GM12801 (cell line): ENCODE data around the gene COL6A2.

Experiments
- TF ChIP-seq, protein P1 (sequence below): IDR thresholded peaks from one replicate; pipeline ENCODE4 v1.5.1; 2011; ENCODE audit warnings: control low read depth; ENCODE audit not compliant: insufficient read length; ENCODE audit errors: extremely low read depth

The COL6A2 gene

GRCh38 chr21:46095814-46096595 lies 1.9 kb upstream of the COL6A2 start:
- TF ChIP-seq, protein P1, sequence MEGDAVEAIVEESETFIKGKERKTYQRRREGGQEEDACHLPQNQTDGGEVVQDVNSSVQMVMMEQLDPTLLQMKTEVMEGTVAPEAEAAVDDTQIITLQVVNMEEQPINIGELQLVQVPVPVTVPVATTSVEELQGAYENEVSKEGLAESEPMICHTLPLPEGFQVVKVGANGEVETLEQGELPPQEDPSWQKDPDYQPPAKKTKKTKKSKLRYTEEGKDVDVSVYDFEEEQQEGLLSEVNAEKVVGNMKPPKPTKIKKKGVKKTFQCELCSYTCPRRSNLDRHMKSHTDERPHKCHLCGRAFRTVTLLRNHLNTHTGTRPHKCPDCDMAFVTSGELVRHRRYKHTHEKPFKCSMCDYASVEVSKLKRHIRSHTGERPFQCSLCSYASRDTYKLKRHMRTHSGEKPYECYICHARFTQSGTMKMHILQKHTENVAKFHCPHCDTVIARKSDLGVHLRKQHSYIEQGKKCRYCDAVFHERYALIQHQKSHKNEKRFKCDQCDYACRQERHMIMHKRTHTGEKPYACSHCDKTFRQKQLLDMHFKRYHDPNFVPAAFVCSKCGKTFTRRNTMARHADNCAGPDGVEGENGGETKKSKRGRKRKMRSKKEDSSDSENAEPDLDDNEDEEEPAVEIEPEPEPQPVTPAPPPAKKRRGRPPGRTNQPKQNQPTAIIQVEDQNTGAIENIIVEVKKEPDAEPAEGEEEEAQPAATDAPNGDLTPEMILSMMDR = no peak

DNA sequence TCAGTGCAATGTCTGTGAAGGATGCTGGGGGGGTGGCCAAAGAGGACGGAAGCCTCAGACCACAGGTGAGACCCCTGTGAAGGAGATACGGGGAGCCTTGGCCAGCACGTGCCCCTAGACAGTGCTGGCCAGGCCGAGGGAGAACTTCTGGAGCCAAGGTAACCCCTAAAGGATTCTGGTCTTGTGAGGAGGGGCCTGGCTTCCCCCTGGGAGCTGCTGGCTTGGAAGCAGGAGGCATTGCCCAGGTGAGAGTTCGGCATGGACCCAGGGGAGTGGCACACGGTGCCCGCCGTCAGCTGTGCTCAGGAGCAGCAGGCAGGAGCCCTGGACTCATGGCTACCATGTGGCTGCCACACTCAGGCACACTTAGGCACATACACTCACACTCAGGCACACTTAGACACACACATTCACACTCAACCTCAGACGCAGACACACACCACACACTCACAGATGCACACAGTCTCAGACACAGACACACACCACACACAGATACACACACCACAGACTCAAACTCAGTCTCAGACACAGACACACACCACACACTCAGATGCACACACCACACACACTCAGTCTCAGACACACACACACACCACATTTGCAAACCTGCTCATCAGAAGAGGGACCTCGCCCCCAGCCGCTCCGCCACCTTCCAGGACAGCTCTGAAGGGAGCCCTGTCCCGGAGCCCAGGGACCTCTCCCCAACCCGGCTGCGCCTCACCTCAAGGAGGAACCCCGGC lies 1.1 kb upstream of the COL6A2 start:
- TF ChIP-seq, protein P1 = no peak

- TF ChIP-seq, protein P1 = no peak
Measured at GRCh38 chr21:46098303-46099141, 610 bp downstream of the COL6A2 start.

- TF ChIP-seq, protein P1 = no peak
Measured at GRCh38 chr21:46099476-46099875, 1.6 kb downstream of the COL6A2 start.

- TF ChIP-seq, protein P1 = no peak
Measured at GRCh38 chr21:46100020-46100419, 2.1 kb downstream of the COL6A2 start.

DNA sequence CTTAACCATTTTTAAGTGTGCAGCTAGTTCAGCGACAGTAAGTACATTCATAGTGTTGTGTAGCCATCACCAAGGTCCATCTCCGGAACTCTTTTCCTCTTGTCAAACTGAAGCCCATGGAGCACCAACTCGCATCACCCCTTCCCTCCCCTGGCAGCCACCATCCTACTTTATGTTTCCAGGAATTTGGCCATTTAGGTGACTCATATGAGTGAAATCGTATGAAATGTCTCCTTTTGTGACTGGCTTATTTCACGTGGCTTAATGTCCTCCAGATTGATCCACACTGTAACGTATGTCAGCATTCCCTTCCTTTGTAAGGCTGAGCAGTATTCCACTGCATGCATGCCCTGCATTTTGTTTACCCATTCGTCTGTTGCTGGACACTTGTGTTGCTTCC lies 2.5 kb downstream of the COL6A2 start:
- TF ChIP-seq, protein P1 = no peak

- TF ChIP-seq, protein P1 = no peak
Measured at GRCh38 chr21:46100906-46101305, 3.0 kb downstream of the COL6A2 start.
